ENCODE data around the gene CYFIP2. TPM values are rescaled to one million over a fixed set of nuclear protein-coding genes. Genes with fewer than 3 reads are reported as not detected.

CYFIP2 gene
- total RNA-seq, 1 experiment from 2014 or later, result 45.1 TPM

GRCh38 chr5:157301066-157301465 is 35.1 kb downstream of the CYFIP2 start:
- no peaks in the 10 kb centered on the region for H3K79me2 ChIP-seq (ENCODE audit: insufficient read depth, low read length)
- no peaks in the 10 kb centered on the region for H3K9me3 ChIP-seq (ENCODE audit: control insufficient read depth in 1 of 2, insufficient read depth in 1 of 2, low read depth in 1 of 2, low read length in 2 of 2)
- intact Hi-C loops (cut with micrococcal nuclease), result no loop called here
- DNase-seq (ENCODE audit: low read depth, low spot score) (no peak), ATAC-seq (no peak)
- no peaks in the 10 kb centered on the region for H3K36me3 ChIP-seq (ENCODE audit: control insufficient read depth in 1 of 2, insufficient read depth in 2 of 2, low read length in 2 of 2)
- no peaks in the 10 kb centered on the region for H3K4me1 ChIP-seq (ENCODE audit: control insufficient read depth in 1 of 2, insufficient read depth in 2 of 2, low read length in 2 of 2)
- no peak overlapping the region for H3K4me2 ChIP-seq (ENCODE audit: low read length)
- CTCF ChIA-PET, result no interaction called here
- no peaks in the 10 kb centered on the region for H4K20me1 ChIP-seq (ENCODE audit: insufficient read depth)
- no peak overlapping the region for H3K27ac ChIP-seq (ENCODE audit: low read depth, low read length)
- POLR2A ChIA-PET, result no interaction called here
- no peak overlapping the region for H2AFZ ChIP-seq (ENCODE audit: low read depth, low read length, poor library complexity, severe bottlenecking)
- TF ChIP-seq YY1 (IDR thresholded peaks at IDR 0.05; ENCODE audit: extremely low read depth, insufficient replicate concordance, low read depth, low read length) (no peak), SRF (IDR thresholded peaks at IDR 0.05; ENCODE audit: low read depth) (no peak), EGR1 (IDR thresholded peaks at IDR 0.05; ENCODE audit: low read depth) (no peak), RAD21 (IDR thresholded peaks at IDR 0.05; ENCODE audit: low read depth) (no peak), POLR2A (IDR thresholded peaks at IDR 0.05; ENCODE audit: borderline replicate concordance, extremely low read depth, insufficient read depth, insufficient read length) (no peak), TCF7L2 (IDR thresholded peaks at IDR 0.05; ENCODE audit: borderline replicate concordance, extremely low read depth, insufficient read depth, insufficient read length) (no peak), REST (IDR thresholded peaks at IDR 0.05; ENCODE audit: low read depth) (no peak), FOSL1 (IDR thresholded peaks at IDR 0.05; ENCODE audit: low read depth) (no peak)
- TF ChIP-seq, protein P1, sequence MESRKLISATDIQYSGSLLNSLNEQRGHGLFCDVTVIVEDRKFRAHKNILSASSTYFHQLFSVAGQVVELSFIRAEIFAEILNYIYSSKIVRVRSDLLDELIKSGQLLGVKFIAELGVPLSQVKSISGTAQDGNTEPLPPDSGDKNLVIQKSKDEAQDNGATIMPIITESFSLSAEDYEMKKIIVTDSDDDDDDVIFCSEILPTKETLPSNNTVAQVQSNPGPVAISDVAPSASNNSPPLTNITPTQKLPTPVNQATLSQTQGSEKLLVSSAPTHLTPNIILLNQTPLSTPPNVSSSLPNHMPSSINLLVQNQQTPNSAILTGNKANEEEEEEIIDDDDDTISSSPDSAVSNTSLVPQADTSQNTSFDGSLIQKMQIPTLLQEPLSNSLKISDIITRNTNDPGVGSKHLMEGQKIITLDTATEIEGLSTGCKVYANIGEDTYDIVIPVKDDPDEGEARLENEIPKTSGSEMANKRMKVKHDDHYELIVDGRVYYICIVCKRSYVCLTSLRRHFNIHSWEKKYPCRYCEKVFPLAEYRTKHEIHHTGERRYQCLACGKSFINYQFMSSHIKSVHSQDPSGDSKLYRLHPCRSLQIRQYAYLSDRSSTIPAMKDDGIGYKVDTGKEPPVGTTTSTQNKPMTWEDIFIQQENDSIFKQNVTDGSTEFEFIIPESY (IDR thresholded peaks at IDR 0.05; ENCODE audit: extremely low read depth, insufficient replicate concordance, low read length), result no peak
- RAD21 ChIA-PET (ENCODE audit: low non-redundant PET in 1 of 2, low total read pairs in 2 of 2, uncharacterized antibody in 2 of 2, unreplicated experiment in 2 of 2), result no interaction called here
- no peak overlapping the region for H3K9ac ChIP-seq (ENCODE audit: low read length)
- no peak overlapping the region for H3K4me3 ChIP-seq (replicated peaks in 1 of 2; ENCODE audit: low read depth in 1 of 2, low read length in 2 of 2)
- no peaks in the 10 kb centered on the region for H3K27me3 ChIP-seq (ENCODE audit: insufficient read depth, low read length)
- BruUV-seq (replicated peaks), result no TSS peak
- H3K9me2 ChIP-seq (ENCODE audit: insufficient read depth), result no peaks in the 10 kb centered on the region

Data from HCT116 (cell line).